GM15510 (cell line): ENCODE data around the gene DENND2D.

Experiments
- POLR2A ChIP-seq: IDR thresholded peaks from 3 replicates; pipeline ENCODE4 v1.6.1; 2011; ENCODE audit warnings: borderline replicate concordance; ENCODE audit not compliant: insufficient read length; ENCODE audit errors: extremely low read depth

Gene DENND2D, protein sequence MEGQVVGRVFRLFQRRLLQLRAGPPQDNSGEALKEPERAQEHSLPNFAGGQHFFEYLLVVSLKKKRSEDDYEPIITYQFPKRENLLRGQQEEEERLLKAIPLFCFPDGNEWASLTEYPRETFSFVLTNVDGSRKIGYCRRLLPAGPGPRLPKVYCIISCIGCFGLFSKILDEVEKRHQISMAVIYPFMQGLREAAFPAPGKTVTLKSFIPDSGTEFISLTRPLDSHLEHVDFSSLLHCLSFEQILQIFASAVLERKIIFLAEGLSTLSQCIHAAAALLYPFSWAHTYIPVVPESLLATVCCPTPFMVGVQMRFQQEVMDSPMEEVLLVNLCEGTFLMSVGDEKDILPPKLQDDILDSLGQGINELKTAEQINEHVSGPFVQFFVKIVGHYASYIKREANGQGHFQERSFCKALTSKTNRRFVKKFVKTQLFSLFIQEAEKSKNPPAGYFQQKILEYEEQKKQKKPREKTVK

DNA sequence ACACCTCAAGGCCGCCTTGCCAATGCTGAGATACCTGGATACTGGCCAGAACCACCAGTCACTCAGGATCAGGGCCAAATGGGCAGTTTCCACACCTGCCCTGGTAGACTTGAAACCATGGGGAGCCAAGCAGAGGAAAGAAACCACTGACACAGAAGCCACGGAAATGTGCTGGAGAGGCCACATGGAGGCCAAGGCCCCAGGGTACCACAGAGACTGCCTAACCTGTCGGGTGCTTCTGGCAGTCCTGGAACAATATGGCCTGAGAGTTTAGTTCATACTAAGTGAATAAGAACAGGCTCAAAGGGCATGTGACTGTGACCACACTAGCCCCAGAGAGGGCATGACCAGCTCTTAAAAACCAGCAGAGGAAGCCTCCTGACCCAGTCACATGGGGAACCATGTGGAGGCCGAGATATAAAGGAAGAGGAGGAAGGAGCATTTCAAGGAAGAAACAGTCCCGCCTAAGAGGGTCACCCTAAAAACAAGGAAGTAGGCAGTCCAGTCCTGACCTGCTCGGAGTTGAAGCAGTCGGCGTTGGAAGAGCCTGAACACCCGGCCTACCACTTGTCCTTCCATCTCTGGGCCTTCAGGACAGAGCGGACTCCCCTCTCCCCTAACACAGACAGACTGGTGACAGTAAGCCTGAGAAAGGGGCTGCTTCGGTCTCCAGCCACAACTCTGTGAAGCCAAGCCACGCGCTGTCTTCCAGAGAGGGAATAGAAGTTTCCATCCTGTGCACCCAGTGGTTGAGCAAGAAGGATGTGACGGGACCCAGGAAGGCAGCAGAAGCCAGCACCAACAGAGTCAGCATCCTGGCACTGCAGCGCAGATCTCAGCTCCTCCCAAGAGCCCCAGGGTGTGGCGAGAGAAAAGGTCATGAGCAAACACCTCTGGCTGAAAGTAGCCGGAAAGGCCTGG, at the start of gene DENND2D:
Gene DENND2D (minus strand): TSS at position 766 of the 921 bp plus-strand sequence. CDS start 187 bp downstream, at position 579.
- TF ChIP-seq POLR2A = no peak

DNA sequence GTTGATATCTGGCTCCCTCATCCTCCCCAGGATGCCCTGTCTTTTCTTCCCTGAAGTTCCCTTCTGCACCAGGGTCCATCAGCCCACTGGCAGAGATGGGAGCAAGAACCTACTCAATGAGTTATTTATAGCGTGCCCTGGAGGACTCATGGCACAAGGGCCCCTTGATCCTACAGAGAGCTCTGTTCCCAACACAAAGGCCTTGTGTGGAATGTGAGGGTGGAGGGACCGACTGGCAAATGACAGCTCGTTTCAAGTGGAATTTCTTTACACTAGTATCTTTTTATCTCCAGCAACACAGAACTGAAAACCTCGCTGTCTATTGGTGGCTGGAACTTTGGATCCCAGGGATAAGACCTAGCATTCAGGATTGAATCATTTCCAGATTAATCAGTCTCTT, 49.5 kb upstream of the DENND2D start:
- no peak for TF ChIP-seq POLR2A

DNA sequence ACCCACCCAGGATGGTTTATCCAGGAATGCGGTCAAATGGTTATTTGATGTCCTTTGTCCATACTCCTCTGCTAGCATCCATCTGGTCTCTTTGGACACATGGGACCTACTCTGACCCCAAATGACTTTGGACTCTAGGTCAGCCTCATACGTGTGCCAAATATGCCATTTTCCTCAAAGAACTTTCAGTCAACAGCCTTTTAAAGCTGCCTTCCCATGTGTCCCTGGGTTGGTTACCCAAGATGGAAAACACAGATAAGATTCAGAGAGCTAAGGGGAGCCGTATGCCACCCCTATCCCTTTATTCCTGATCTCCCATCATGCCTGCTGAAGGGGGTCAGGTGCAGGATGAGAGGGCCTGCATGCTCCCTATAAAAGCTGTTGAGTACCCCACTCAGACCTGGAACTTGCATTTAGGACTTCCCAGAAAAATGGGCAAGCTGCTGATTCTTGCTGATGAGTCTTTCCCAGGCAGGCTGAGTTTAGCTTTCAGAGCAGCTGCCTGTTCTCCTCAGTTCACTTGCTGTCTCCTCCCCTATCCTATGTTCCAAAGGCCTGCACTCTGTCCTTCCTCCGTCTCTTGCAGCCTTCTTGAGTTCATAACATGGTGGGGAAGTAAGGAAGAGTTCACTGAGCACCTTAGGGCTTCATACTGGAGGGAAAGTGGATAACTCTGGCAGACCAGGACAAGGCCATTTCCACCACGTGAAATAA, 46.8 kb upstream of the DENND2D start:
- no peak for TF ChIP-seq POLR2A

DNA sequence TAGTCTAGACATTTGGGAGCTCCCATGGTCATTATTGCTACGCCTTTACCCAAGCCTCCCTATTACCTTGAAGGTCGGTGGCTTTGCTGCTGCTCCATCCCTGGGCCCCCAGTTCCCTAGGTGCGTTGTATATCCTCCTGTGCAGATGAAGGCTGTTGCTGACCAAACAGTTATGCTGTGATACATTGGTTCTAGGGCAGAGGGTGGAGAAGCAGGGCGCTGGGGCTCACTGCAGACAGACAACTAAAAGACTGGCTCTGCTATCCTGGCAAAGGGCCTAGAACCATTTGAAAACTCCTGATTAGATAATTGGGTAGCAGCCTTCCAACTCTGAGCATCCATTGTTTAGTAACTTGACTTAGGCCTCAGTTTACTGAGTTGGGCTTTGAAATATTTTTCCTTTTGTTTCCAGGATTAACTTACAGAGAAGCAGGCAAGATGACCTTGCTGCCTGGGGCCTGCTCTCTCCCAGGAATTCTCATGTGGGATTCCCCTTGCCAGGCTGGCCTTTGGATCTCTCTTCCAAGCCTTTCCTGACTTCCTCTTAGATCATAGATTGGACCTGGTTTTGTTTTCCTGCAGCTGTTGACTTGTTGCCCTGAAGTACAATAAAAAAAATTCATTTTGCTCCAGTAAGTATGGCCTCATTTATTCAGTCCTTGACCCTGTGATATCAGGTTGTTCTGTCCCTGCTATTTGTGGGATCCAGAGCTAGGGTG, 42.5 kb upstream of the DENND2D start:
- no peak for TF ChIP-seq POLR2A

DNA sequence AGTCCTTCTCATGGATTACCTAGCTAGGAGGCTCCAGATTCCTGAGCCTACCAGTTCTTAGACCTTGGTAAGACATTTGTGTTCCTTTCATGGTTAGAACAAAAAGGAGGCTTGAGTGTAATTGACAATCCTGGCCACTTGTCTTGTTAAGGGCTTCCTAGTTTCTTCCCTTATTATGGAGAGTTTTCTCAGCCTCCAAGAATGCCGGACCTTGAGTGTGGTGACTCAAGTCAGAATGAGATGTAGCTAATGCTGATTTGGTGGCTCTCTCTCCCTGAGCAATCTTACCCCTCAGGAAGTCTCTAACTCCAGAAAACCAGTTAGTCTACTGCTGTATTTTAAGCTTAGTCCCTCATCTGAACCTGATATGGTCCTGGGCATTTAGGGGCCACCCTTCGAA, 41.4 kb upstream of the DENND2D start:
- TF ChIP-seq POLR2A = no peak

DNA sequence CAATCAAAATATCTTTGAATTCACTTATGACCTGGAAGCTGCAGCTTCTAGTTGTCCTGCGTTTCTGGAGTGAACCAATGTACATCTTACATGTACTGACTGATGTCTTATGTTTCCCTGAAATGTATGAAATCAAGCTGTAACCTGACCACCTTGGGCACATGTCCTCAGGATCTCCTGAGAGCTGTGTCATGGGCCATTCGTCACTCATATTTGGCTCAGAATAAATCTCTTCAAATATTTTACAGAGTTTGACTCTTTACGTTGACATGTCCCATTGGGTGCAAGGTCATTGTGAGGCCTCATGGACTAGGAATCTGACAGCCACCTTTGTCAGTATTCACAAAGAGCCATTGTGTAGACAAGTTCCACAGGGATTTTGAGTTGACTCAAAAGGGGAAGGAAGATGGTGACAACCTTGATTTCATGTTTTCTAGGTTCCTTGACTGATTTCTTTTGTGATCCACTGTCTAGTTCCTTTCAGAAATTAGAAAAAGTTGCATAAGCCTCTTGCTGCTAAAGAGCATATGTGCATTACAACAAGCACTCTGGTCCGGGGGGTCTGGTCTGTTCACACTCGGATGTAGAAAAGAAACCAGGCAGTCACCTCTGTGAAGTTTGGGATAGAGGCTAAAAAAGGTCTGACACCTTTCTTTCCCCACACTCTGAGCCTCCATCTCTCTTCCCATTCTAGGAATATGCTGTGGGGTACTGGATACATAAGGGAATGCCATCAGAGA, 37.8 kb upstream of the DENND2D start:
- TF ChIP-seq POLR2A = no peak

DNA sequence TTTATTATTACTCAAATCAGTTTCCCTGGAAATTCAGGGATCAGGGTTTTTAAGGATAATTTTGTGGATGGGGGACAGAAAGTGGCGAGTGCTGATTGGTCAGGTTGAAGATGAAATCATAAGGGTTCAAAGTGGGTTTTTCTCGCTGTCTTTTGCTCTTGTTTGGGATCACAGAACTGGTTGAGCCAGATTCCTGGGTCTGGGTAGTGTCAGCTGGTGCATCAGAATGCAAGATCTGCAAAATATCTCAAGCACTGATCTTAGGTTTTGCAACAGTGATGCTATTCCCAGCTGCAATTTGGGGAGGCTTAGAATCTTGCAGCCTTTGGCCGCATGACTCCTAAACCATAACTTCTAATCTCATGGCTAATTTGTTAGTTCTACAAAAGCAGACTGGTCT, 36.4 kb upstream of the DENND2D start:
- no peak for TF ChIP-seq POLR2A

DNA sequence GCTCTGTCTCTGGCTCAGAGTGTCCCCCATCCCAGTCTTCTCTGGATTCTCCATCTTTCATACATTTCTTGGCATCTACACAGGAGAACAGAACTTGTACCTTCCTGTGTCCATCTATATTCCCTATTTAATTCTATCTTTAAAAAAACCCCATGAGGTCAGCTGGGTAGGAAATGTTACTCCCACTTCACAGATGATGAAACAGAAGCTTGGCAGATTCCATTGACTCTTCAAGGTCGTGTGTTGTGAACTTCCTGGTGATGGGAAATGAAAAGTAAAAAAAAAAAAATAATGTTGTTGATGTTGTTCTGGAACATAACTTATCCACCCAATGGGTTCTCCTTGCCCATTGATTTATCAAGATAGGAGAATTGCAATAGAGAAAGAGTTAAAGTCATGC, 35.9 kb upstream of the DENND2D start:
- TF ChIP-seq POLR2A = no peak

DNA sequence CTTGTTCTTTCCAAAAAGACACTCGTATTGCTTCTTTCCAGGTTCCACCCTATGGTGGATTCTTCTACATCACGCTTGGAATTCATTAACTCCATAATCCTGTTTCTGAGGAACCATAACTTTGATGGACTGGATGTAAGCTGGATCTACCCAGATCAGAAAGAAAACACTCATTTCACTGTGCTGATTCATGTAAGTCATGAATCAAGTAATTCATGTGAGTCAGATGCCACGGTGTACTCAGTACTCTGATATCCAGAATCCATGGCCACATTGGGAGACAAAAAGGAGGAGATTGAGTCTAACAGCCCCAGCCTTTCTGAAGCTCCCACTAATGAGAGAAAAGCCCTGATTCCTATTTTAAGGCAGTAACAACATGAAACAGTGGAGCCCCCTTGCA, 34.4 kb upstream of the DENND2D start:
- TF ChIP-seq POLR2A = no peak

DNA sequence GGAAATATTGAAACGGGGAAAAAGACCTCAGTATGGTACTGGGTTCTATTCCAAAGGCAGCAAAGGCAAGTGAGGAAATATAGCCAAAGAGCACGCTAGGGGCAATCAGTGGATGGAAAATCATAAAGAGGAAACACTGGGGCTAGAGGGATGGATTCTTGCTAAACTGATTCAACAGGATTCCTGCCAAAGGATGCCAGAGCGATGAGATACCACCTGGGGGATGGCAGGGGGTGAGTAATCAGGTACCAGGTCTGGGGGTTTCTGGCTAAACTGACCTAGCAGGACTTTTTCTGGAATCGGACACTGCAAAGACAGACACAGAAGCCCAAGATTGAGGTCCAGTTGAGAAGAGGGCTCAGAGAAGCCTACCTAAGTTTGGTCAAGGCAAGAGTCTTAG, 33.8 kb upstream of the DENND2D start:
- no peak for TF ChIP-seq POLR2A

DNA sequence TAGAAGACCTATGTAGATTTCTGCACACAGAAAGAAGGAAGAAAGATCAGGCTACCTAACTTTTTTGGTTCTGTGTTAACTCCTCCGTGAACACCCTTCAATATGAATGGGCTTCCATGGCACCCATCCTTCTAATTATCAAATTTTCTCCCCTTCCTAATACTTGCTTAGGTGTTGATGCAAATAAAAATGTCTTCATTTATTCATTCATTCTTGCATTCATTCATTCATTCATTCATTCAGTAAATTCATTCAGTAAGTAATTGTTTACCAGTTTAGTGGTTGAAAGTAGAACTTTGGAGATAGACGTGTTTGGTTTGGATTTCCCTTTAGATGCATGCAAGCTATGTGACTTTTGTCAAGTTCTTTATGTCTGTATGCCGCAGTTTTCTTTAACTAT, 31.7 kb upstream of the DENND2D start:
- TF ChIP-seq POLR2A = no peak

DNA sequence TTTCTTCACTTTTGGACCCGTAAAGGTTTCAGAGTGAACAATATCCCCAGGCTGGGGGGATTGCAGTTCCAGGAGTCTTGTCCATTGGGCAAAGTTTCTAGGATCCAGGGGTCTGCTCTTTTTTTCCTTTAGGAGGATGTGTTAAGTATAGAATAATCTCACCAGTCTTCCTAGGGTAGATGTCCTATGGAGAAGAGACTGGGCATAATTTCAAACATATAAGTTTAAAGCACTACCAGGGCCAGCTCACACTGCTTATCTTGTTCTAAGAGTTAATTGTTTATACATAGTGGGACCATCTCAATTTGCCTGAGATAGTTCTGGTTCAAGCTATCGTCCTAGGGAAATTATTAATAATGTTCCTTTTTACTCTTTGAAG, 28.3 kb upstream of the DENND2D start:
- TF ChIP-seq POLR2A = no peak

DNA sequence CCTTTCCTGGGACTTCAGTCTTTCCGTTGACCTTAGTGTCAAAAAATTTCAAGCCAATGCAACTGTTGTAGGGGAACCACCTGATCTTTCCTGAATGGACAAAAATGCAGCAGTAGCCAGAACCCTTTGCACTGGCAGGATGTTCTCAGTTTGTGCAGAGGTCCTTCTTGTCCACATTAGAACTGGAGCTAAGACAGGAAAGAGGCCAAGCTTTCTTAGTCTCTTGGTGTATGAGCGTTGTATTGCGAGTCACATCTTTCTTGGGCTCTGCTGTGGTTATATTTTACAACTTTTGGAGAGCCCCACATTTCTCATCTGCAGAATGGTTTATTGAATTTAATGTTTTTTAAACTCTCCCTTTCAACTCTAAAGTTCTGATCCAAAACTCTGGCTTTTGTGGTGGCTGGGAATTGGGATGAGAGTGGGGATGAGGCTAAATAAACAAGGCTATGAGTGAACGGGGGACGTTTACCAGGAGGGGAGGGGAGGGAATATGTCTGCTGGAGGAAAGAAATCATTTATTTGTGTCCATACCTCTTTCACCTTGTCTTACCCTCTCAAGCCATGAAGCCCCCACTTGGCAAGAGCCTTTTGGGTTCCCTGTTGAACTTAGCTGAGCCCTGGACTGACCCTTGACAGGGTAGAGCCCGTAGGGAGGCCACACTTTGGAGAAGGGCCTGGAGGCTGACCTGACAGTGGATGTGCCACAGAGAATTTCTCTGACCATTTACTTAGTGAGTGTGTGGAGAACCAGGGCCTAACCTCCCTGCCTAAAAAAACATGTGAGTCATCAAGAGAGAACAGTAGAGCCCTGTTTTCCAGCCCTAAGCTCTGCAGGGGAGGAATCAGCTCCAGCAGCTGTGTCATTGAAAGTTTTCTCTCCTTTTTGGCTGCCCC, 27.7 kb upstream of the DENND2D start:
- no peak for TF ChIP-seq POLR2A
